ENCODE results near the gene IARS2.
"Not testable (repeated sequence)": the region's sequence is repeated elsewhere in the genome, so short reads cannot be mapped to it uniquely, and the experiment has no call there.

IARS2 gene

GRCh38 chr1:220164116-220164515 lies 70.2 kb downstream of the IARS2 start:
- DNase-seq (ENCODE audit: low read depth in 4 of 4, low spot score in 1 of 4): no peak

GRCh38 chr1:220164517-220164916 lies 70.6 kb downstream of the IARS2 start:
- no peak for DNase-seq (ENCODE audit: low read depth in 4 of 4, low spot score in 1 of 4)

DNA sequence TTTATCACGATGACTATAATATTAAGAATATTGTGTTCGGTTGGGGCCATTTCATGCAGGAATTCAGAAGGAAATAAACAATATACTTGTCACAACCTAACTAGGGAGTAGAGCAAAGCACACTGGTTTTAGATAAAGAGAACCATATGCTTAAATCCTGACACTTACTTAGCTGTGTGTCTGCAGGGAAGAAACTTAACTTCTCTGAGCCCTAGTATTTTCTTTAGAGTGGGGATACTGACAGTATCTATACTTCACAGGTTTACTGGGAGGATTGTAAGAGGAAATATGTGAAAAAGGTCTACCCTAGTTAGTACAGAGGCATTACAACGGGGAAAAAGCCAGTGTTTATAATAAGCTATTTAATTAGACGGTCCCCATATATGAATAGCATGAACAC lies 72.9 kb downstream of the IARS2 start:
- no peak for DNase-seq (ENCODE audit: low read depth in 4 of 4, low spot score in 1 of 4)

DNA sequence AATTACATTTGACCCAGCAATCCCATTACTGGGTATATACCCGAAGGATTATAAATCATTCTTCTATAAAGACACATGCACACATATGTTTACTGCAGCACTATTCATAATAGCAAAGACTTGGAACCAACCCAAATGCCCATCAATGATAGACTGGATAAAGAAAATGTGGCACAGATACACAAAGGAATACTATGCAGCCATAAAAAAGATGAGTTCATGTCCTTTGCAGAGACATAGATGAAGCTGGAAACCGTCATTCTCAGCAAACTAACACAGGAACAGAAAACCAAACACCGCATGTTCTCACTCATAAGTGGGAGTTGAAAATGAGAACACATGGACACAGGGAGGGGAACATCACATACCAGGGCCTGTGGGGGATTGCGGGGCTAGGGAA lies 76.0 kb downstream of the IARS2 start:
- not testable (repeated sequence) for DNase-seq (ENCODE audit: low read depth in 4 of 4, low spot score in 1 of 4)

- no peak for DNase-seq (ENCODE audit: low read depth in 4 of 4, low spot score in 1 of 4)
Observed at GRCh38 chr1:220170836-220171526, 77.0 kb downstream of the IARS2 start.

DNA sequence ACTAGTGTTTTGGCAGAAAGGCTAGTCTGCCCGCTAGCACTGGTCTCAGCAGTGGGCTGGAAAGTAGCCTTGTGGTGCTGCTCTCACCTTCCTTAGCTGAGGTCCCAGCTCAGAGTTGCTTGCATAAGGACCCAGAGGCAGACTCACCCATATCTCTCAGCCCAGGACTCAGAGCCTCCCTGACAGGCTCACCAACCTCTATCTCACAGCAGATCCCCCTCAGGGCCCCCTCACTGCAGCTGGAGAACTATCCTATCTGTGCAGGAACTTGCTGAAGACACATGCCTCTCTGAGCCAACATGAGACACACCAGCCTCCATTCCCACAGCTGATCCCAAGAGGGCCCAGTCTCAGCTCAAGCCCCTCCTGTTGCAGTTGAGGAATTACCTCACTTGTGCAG lies 82.6 kb downstream of the IARS2 start:
- DNase-seq (ENCODE audit: low read depth in 4 of 4, low spot score in 1 of 4): no peak

- DNase-seq (ENCODE audit: low read depth in 4 of 4, low spot score in 1 of 4): no peak
Observed at GRCh38 chr1:220182111-220182510, 88.2 kb downstream of the IARS2 start.

DNA sequence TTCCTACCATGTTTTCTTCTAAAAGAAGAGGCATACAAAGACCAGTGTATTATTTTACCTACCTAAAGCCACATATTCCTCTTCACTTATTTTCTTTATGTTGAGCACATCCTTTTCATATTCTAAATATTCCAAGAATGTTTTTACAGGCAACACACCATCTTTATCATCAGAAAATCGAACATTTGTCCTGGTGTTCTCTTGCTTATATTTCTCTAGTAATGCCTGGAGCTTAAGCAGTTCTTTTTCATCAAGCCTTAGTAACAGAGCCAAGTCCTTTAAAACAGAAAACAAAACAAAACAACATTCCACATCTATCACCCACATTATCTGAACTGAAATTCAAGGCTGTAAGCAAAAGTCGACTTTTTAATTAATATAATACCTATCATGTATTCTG lies 88.7 kb downstream of the IARS2 start:
- DNase-seq (ENCODE audit: low read depth in 4 of 4, low spot score in 1 of 4): no peak

- no peak for DNase-seq (ENCODE audit: low read depth in 4 of 4, low spot score in 1 of 4)
Observed at GRCh38 chr1:220184506-220184905, 90.6 kb downstream of the IARS2 start.

DNA sequence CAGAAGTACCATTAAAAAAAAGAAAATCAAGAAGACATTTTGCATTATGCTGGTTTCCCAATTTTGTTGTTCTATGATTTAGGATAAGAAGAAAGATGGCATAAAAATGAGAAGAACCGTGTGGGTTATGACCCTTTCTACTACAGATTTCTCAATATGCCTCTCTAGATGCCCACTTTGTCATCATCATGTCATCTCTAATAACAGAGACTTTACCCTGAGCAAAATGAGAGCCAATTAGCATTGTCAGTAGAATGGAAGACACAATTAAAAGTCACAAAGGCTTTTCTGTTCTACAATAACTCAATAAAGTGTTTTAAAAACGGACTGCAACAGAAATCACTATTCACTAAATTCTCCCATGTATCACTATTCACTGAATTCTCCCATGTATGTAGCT lies 92.8 kb downstream of the IARS2 start:
- DNase-seq (ENCODE audit: low read depth in 4 of 4, low spot score in 1 of 4): no peak

GRCh38 chr1:220188538-220188937 lies 94.6 kb downstream of the IARS2 start:
- DNase-seq (ENCODE audit: low read depth in 4 of 4, low spot score in 1 of 4): no peak

DNA sequence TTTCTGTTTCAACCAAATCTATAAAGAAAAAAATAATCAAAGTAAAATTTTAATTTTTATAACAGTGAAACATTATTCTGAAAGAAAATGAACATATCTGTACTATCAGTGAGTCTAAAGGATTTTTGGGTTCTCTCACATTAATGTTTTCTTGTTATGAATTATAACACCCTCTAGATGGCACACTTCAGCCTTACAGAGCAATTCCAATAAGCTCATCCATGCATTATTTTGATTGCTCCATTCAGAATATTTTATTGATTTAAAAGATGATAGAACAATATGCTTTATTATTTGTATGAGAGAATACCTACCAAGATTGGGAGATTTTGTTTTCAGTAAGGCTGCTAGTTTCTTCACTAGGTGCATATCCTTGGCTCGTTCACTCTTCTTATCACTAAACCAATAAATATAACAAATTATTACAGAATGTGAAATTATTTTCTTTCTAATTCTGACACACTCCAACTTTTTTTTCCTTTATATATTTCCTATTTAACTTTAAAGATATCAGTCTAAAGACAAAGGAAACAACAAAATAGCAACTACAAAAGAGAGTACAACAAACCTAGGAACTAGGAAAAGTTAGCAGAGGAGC lies 95.9 kb downstream of the IARS2 start:
- DNase-seq (ENCODE audit: low read depth in 4 of 4, low spot score in 1 of 4): no peak

GRCh38 chr1:220195701-220196100 lies 101.8 kb downstream of the IARS2 start:
- no peak for DNase-seq (ENCODE audit: low read depth in 4 of 4, low spot score in 1 of 4)

Data from stimulated activated CD4-positive, alpha-beta T cell treated with anti-CD3 and anti-CD28 coated beads, Interleukin-1b, Interleukin-23, amount 100 ng/mL, for 24 hours (primary cell).